ENCODE measurements around the gene ANG. TPM values are rescaled to one million over a fixed set of nuclear protein-coding genes. Genes with fewer than 3 reads are reported as not detected.

The ANG gene
- total and polyA plus RNA-seq, 9 of the 15 experiments (the other 6 are each of a cell fraction or from before 2014, with no cell fraction given): 0.21 to 0.73 (median 0.34) TPM; not detected in 4

DNA sequence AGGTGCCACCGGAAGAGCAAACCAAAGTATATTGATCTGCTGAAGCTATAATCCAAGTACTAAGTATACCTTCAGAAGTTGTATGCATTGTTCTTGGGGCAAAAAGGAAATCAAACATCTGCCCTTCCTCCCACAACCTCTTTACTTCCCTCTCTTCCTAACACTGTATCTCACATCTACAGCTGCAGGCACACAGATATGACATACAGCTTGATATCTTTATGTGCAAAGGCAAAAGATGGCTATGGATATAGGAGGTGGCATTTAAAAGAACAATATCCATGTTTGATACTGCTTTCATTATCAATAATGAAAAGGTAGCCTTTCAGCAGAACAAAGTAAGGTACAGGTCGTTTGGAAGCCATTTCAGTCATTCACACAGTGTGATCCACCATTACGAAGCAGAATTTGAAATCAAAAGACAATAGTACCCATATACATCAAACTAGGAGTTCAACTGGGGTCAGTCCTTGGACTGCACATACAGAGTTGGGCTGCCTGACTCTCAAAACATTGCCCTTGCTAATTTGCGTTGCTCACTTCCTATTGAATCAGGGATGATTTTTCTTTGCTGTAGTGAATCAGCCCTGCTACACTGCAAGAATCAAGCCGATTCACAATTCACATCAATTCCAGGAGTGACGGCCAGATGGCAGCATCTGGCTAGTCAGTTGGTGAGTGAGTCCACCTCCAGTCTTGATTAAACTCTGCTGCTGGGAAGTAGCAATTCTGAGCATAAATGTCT is 8.9 kb downstream of the ANG start:
- peak; percentile 94 for ATAC-seq
- in situ Hi-C loops (cut with MboI): no loop called here
- no peak for TF ChIP-seq CHD4 (IDR thresholded peaks at IDR 0.05; ENCODE audit: insufficient read depth, insufficient replicate concordance, low read depth, low read length, poor library complexity, severe bottlenecking)
- TF ChIP-seq, protein P1, sequence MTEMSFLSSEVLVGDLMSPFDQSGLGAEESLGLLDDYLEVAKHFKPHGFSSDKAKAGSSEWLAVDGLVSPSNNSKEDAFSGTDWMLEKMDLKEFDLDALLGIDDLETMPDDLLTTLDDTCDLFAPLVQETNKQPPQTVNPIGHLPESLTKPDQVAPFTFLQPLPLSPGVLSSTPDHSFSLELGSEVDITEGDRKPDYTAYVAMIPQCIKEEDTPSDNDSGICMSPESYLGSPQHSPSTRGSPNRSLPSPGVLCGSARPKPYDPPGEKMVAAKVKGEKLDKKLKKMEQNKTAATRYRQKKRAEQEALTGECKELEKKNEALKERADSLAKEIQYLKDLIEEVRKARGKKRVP (CRISPR knock-in tag; IDR thresholded peaks at IDR 0.05): no peak
- TF ChIP-seq TAL1 (IDR thresholded peaks at IDR 0.05): peak; percentile 74
- 0 out of 2 replicates have a peak, but pooled peaks have one; percentile 22 for TF ChIP-seq HDAC2 (IDR thresholded peaks at IDR 0.05)
- no peak for TF ChIP-seq ETV5 (CRISPR knock-in tag; IDR thresholded peaks at IDR 0.05; ENCODE audit: low read depth)
- peak in 1 of 2 experiments; percentile 42; a peak in 1 of 4 replicates for TF ChIP-seq TRIM24 (IDR thresholded peaks at IDR 0.05)
- peak; percentile 52 for TF ChIP-seq MAFG (tag; conservative IDR thresholded peaks at IDR 0.05)
- TF ChIP-seq FOXM1 (IDR thresholded peaks at IDR 0.05; ENCODE audit: low read depth): 0 out of 2 replicates have a peak, but pooled peaks have one; percentile 17
- TF ChIP-seq FOXM1 (CRISPR knock-in tag; IDR thresholded peaks at IDR 0.05; ENCODE audit: low read depth): no peak
- TF ChIP-seq PML (IDR thresholded peaks at IDR 0.05; ENCODE audit: low read length): 0 out of 2 replicates have a peak, but pooled peaks have one; percentile 25
- peak; percentile 88 for TF ChIP-seq ARID2 (IDR thresholded peaks at IDR 0.05)
- TF ChIP-seq, protein P2, sequence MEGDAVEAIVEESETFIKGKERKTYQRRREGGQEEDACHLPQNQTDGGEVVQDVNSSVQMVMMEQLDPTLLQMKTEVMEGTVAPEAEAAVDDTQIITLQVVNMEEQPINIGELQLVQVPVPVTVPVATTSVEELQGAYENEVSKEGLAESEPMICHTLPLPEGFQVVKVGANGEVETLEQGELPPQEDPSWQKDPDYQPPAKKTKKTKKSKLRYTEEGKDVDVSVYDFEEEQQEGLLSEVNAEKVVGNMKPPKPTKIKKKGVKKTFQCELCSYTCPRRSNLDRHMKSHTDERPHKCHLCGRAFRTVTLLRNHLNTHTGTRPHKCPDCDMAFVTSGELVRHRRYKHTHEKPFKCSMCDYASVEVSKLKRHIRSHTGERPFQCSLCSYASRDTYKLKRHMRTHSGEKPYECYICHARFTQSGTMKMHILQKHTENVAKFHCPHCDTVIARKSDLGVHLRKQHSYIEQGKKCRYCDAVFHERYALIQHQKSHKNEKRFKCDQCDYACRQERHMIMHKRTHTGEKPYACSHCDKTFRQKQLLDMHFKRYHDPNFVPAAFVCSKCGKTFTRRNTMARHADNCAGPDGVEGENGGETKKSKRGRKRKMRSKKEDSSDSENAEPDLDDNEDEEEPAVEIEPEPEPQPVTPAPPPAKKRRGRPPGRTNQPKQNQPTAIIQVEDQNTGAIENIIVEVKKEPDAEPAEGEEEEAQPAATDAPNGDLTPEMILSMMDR (IDR thresholded peaks at IDR 0.05 in 2 of 3, conservative IDR thresholded peaks at IDR 0.05 in 1 of 3; ENCODE audit: insufficient read depth in 2 of 3, low read depth in 1 of 3, low read length in 3 of 3): peak; percentile 77 to 89 (median 80)
- 0 out of 2 replicates have a peak, but pooled peaks have one; percentile 28 for TF ChIP-seq SMARCE1 (IDR thresholded peaks at IDR 0.05)
- TF ChIP-seq GATA2 (CRISPR knock-in tag; IDR thresholded peaks at IDR 0.05): peak; percentile 79
- TF ChIP-seq ARID1B (IDR thresholded peaks at IDR 0.05): peak; percentile 84

More for the DNA sequence above, 8.9 kb downstream of the ANG start:
- WGBS (ENCODE audit: insufficient coverage, low coverage, missing lambda C conversion rate): 12% methylated on average over 6 of the region's 6 CpGs
- POLR2A ChIA-PET: no interaction called here
- Histone ChIP-seq H3K9me1 (ENCODE audit: control insufficient read depth, insufficient read depth, low read length) (no peaks in the 10 kb centered on the region), H3K4me3 (no peak overlapping the region), H2AFZ (ENCODE audit: low read depth, low read length) (peak overlapping the region; percentile 44), H3K27ac (ENCODE audit: extremely low read depth, low read depth, low read length) (no peak overlapping the region), H3K4me2 (ENCODE audit: insufficient read depth, low read length) (peak overlapping the region; percentile 64), H3K27me3 (ENCODE audit: control insufficient read depth in 2 of 2, insufficient read depth in 2 of 2, low read length in 2 of 2) (peaks cover 3 to 6% of the 10 kb centered on the region in 2 experiments; a peak in 3 of 5 replicates), H3K9ac (ENCODE audit: insufficient read depth in 1 of 2, low read depth in 2 of 2, low read length in 2 of 2) (no peak overlapping the region), H3K36me3 (ENCODE audit: control insufficient read depth, insufficient read depth, low read length) (no peaks in the 10 kb centered on the region), H3K79me2 (ENCODE audit: control insufficient read depth, insufficient read depth, low read length) (no peaks in the 10 kb centered on the region), H4K20me1 (replicated peaks; ENCODE audit: control insufficient read depth, insufficient read depth, low read length) (no peaks in the 10 kb centered on the region), H3K4me1 (replicated peaks in 1 of 2; ENCODE audit: control insufficient read depth in 2 of 2, insufficient read depth in 2 of 2, low read length in 2 of 2) (peaks cover 0 to 9% of the 10 kb centered on the region in 2 experiments; a peak in 2 of 5 replicates), H3K9me3 (replicated peaks; ENCODE audit: control insufficient read depth, insufficient read depth, low read depth, low read length) (no peaks in the 10 kb centered on the region)
- DNase-seq (ENCODE audit: extremely low read depth in 1 of 4, low spot score in 3 of 4) (peak; percentile 34 to 83 (median 56)), FAIRE-seq (peak; percentile 96)
- CTCF ChIA-PET (ENCODE audit: low intra/inter-chr PET ratio): interaction anchor here (0.5 to 3.0 kb wide), 9 partner anchors 20 to 308 kb away, joined by 3 to 42 read pairs (median 3); no protein-coding TSS in a partner anchor
- BruUV-seq (replicated peaks): no TSS peak
- intact Hi-C loops (cut with micrococcal nuclease): loop anchor here (1.0 to 5.0 kb wide), 6 partner anchors 61 to 340 kb away; no protein-coding TSS in a partner anchor
